HG03196 (cell line): Measurements from ENCODE around the gene TLE7.

Source experiments
- ATAC-seq: cut with Tn5 transposase; IDR thresholded peaks from one replicate; pipeline ENCODE4 v1.9.1; 2021; ENCODE audit not compliant: unreplicated experiment

TLE7 gene

GRCh38 chr16:71449020-71449419, 7.2 kb upstream of the TLE7 start:
- no peak for ATAC-seq

DNA sequence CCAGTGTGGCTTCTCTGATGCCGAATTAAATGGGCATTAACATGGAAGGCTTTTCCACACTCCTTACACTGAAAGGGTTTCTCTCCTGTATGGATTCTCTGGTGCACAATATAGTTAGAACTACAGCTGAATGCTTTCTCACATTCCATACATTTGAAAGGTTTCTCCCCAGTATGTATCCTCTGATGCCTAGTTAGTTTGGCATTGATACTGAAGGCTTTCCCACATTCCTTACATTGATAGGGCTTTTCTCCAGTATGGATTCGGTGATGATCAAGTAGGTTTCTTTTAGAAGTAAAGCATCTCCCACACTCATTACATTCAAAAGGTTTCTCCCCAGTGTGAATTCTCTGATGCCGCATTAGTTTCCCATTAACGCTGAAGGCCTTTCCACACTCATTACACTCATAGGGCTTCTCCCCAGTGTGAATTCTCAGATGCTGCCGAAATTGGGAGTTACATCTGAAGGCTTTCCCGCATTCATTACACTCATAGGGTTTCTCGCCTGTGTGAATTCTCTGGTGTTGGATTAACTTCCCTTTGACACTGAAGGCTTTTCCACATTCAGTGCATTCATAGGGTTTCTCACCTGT, 6.5 kb upstream of the TLE7 start:
- no peak for ATAC-seq

DNA sequence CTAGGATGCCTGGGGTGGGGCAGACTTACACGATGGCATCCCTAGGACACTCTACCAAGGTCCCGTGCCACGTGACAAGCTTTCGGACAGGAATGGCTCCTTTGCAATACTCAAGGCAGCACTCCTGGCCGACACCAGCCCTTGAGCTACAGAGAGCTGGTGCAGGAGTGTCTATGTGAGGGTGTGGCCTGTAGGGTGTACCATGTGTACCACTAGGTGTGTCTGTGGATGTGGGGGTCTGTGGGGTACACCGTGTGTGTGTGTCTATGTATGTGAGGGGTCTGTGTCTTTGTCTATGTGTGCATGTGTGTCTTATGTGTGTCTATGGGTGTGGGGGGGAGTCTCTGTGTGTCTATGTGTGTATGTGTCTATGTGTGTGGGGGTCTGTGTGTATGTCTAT, 1.9 kb upstream of the TLE7 start:
- ATAC-seq: no peak

GRCh38 chr16:71441348-71442050, 355 bp downstream of the TLE7 start:
- ATAC-seq: no peak

DNA sequence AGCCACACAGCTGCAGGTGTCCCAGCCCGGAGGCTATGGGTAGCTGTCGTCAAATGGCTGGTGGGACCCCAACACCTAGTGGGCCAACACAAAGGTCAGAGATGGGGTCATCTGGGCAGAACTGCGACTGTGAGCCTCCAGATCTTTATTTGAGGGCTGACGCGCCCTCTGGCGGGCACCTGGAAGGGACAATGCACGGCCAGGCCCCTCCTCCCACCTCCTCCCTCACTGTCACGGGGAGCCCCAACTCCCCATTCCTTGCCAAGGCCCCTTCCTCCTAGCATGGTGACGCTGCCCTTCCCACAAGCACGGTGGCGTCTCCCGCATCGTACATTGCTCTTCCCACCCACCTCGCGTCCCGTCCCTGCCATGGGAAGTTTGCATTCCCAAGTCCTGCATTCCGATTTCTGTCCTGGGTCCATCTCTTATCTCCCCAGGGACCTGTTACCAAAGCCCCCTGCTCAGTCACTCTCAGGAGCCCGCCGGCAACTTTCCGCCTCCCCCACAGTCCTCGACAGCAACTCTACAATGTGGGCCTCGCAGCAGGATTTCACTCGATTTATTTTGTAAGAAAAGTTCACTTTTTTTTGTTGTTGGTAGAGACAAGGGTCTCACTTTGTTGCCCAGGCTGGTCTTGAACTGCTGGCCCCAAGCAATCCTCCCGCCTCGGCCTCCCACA, 1.0 kb downstream of the TLE7 start:
- no peak for ATAC-seq

GRCh38 chr16:71439523-71439922, 2.3 kb downstream of the TLE7 start:
- no peak for ATAC-seq

- ATAC-seq: no peak
Observed at GRCh38 chr16:71436473-71436872, 5.4 kb downstream of the TLE7 start.

DNA sequence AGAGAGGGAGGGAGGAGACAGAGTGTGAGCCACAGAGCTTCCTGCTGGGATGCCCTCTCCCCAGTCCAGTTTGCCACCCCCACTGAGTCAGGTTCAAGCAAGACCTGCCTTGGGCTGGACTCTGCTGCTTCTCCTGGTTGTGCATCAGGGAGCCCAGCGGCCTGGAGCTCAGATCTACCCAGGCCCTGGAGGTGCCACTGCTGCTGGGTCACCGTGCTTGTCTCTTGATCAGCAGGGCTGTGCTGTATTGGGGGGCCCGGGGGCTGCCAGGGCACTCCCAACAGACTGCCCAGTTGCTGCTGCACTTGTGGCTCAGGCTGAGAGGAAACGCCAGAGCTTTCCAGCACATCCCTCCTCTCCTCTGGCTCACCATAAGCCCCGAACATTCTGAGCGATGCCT, 8.9 kb downstream of the TLE7 start:
- ATAC-seq: no peak

DNA sequence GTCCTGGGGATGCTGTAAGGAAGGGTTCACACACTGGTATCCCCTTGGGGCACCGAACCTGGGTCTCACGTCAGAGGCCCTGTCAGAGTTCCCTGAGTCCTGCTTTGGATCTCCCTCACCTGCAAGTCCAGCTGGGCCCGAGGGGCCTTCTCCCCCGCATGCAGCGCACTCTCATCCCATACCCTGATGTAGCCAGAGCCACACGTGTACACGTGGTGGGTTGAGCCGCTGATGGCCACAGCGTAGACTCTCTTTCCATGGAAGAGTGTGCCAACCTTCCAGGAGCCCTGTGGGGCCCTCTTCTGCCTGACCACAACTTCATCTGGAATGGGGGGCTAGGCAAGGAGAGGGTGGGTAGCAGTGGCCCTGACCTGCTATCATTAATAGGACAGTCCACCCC, 9.9 kb downstream of the TLE7 start:
- ATAC-seq: no peak

- no peak for ATAC-seq
Observed at GRCh38 chr16:71431176-71431575, 10.7 kb downstream of the TLE7 start.

DNA sequence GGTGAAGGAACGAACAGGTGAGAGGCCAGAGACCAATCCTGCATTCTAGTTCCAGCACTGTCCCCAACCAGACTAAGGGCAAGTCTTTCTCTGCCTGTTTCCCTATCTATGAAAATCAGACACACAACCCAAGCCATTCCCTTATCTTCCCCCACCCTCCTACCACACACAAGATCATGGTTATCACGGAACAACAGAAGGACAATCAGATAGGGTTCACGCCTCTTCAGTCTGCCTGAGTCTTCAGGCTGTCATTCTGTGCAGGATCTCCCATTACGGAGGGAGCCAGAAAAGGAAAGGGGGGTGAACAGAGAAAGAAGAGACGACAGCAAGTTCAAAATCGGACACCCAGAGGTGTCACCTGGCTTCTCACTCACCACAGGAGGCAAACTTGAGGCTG, 11.1 kb downstream of the TLE7 start:
- ATAC-seq: no peak

GRCh38 chr16:71429581-71429980, 12.3 kb downstream of the TLE7 start:
- ATAC-seq: no peak

- no peak for ATAC-seq
Observed at GRCh38 chr16:71428883-71429282, 13.0 kb downstream of the TLE7 start.

GRCh38 chr16:71428385-71428784, 13.5 kb downstream of the TLE7 start:
- no peak for ATAC-seq

DNA sequence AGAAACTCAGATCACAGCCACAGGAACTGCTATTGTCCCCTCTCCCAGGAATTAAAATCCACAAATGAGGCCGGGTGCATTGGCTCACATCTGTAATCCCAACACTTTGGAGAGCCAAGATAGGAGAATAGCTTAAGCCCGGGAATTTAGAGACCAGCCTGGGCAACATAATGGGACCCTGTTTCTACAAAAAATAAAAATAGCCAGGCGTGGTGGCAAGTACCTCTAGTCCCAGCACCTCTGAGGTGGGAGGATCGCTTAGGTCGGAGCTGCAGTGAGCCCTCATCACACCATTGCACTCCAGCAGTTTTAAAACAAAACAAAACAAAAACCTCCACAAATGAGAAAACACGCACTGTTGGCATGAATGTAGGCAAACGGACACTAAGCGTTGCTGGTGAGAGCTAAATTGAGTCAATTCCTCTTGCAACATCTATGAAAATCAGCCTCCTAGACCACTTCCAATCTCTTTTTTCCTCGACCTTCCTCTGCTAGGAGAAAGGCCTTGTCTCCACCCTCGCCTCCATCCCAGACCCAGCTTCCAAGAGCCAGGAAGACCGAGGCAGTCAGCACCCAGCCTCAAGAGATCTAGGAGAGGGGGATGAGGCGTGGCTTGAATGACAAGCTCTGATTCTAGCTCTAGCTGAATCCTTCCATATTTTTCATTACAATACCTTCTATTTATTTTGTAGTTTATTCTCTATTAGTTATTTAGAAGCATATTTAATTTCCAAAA, 14.8 kb downstream of the TLE7 start:
- no peak for ATAC-seq

GRCh38 chr16:71426069-71426879, 15.6 kb downstream of the TLE7 start:
- no peak for ATAC-seq

- no peak for ATAC-seq
Observed at GRCh38 chr16:71425746-71426068, 16.1 kb downstream of the TLE7 start.

- ATAC-seq: no peak
Observed at GRCh38 chr16:71424626-71425025, 17.2 kb downstream of the TLE7 start.

DNA sequence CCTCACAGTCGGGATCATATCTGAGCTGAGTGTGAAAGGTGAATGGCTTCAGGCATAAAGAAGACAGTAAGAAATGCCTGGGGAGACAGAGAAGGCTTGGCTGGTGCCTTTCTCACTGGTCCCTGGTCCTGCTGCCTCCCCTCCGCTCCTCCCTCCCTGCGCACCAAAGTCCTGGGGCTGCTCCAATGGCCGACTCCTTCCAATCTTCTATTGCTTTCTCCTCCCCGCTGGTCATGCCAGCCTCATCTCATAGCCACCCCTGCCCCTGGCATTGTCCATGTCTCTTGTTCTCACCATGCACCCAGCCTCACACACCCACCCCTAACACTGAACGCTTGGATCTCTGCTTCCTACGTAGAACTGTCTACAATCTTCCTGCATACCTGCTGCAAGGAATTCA, 18.0 kb downstream of the TLE7 start:
- no peak for ATAC-seq

DNA sequence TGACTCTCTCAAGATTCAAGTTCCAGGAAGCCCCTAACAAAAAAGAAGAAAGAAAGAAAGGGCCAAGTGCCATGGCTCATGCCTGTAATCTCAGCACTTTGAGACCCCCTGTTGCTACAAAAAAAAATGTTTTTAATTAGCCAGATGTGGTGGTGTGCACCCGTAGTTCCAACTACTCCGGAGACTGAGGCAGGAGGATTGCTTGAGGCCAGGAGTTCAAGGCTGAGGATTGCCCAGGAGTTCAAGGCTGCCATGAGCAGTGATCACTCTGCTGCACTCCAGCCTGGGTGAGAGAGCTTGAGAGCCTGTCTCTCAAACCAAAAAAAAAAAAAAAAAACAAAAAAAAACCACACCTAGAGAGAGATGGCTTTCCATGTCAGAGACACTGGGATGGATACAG, 18.8 kb downstream of the TLE7 start:
- no peak for ATAC-seq

GRCh38 chr16:71421911-71422310, 19.9 kb downstream of the TLE7 start:
- no peak for ATAC-seq
